Right kidney (tissue), 1 donor: Measurements from ENCODE around the gene CHST11.

Experiments used
- DNase-seq: peaks from one replicate; pipeline ENCODE4 v3.0.0-alpha.2; 2016

Gene CHST11

DNA sequence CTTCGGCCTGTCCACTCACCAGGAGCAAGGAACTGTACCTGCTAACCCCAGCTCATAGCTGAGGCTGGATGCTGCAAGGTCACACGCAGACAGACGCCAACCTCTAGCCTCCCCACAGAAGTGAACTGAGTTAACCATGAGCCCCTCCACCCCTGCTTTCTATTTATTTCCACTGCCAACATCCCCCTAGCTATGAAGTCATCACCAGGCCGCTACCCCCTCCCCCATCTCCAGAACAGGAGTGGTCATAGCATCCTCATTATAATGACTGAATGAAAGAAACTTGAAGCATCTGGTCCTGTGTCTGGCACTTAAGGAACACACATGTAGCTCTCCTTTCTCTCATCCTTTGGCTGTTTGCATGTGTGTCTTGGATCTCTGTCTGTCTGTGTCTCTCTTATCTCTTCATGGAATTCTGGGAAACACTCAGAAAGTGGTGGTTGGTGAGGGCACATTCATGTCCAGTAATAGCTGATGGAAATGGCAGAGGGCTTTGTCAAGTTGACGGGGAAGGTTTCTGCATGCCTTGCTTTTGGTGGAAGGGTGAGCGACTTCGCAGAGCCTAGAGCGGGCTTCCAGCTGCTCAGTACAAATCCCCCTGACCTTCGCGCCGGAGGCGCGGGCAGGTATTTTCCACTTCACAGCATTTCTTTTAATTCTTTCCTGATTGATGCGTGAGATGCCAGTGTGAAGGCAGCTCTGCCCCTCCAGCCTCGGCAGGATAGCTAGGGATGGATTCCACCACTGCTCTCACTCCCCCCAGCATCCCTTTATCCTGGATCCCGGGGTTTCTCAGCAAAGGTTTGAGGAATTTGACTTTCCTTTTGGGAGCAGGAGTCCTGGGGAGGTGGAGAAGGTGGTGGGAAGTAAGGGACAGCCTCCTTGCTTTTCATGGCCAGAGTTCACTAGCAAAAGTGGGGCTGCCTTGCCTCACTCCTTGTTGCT, 198.2 kb downstream of the CHST11 start:
- DNase-seq, result no peak

DNA sequence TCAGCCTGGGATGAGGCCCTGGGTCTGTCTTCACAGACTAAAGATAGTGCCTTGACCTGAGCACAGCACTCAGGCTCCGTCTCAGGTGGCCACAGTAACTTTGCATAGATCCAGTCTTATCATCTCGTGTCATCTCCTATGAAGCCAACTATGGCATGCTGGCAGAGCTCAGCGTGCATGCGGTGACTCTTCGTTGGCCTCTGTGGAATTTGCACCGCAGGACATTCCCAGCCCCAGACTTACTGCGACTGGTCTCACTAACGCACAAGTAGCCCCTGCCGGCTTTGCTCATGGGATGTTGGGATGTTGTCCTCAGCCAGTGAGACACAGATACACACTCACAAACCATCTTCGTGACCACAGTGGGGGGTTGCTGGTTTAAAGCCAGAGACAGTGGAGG, 199.6 kb downstream of the CHST11 start:
- no peak for DNase-seq

DNA sequence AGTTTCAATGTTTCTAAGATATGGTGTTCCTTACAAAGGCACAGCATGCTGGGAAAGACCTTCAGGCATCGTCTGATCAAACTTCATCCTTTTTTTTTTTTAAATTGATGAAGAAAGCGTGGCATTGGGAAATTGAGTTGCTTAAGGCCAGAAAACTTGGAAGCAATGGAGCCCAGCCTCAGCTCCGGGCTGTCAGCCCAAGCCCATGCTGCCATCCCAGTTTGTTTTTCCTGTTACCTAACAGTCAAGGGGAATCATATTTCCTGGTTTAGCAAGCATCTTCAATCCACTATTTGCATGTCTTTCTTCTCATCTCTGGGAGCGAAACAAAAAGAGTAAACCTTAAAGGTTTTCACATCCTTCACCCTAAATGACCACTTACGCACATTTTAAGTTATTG, 200.2 kb downstream of the CHST11 start:
- DNase-seq, result no peak

- DNase-seq, result no peak
Measured at GRCh38 chr12:104657726-104658484, 201.2 kb downstream of the CHST11 start.

GRCh38 chr12:104659058-104659457, 202.3 kb downstream of the CHST11 start:
- no peak for DNase-seq

DNA sequence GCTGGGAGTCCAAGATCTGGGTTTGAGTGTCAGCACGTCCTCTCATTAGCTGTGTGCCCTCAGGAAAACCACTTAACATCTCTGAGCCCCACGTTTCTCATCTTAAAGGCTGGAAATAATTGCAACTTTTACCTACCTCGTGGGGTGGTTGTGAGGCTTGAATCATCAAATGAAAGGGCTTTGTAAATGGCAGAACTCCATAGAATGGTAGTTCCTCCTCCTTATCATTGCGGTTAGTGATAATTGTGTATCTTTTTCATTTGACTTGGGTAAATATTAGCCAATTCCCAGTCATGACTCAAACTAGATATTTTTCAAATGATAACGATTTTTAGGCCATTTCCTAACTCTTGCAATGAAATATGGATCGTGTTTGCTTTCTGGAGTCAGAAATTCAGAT, 205.5 kb downstream of the CHST11 start:
- no peak for DNase-seq

- no peak for DNase-seq
Measured at GRCh38 chr12:104662908-104663307, 206.2 kb downstream of the CHST11 start.

DNA sequence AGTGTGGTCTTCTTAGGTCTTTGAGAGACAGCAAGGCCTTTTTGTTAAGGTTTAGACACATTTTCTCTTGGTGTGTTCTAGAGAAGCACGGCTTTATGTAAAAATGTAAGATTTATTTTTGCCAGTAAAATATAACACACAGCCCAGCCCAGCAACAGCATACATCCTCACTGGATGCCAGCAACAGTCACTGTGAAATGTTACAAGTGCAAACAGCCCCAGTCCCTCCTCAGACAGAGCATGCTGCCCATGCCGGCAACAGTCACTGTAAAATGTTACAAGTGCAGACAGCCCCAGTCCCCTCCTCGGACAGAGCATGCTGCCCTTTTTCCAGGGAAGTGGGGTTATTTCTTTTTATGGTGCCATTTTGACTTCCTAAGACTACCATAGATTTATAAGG, 207.6 kb downstream of the CHST11 start:
- no peak for DNase-seq

DNA sequence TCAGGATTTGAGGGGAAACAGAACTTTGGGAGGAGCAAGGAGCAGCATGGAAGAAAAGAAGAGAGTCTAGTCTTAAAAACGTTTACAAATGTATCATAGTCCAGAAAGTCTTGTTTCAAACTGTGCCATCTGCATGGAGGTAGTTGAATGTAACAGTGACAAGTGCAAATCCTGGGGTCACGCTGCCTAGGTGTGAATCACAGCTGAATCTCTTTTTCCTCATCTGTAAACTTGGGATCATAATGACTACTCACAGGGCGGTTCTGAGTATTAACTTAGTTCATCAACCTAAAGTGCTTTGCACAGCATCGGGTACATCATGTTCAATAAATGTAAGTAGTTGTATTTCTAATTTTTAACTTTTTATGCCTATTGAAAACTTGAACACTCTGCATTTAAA, 208.5 kb downstream of the CHST11 start:
- no peak for DNase-seq

- no peak for DNase-seq
Measured at GRCh38 chr12:104667139-104667538, 210.4 kb downstream of the CHST11 start.

GRCh38 chr12:104668274-104668718, 211.5 kb downstream of the CHST11 start:
- peak; percentile 23 for DNase-seq

GRCh38 chr12:104669089-104669721, 212.5 kb downstream of the CHST11 start:
- no peak for DNase-seq

DNA sequence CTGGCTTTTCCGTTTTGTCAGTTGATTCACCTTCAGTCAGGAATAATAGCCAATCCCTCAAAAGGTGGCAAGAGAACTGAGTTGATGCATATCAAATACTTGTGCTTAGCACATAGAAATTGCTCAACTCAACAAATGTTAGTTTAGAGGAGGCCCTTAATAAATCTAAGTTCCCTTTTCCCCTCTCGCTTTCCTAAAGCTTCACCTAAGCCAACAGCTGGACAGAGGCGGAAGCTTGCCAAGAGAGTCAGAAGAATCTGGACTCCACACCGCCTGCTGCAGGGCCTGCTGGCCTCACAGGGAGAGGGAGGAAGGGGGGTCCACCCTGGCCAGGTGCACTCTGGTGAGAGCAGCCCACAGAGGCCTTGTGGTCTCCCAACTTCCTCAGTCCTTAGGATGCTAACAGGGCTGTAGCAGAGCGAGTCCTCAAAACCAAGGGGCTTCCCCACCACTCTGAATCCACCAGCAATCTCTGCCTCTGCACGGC, 213.1 kb downstream of the CHST11 start:
- DNase-seq, result peak; percentile 21

GRCh38 chr12:104670439-104671408, 214.0 kb downstream of the CHST11 start:
- DNase-seq, result no peak

- DNase-seq, result peak; percentile 25
Measured at GRCh38 chr12:104671409-104672095, 214.8 kb downstream of the CHST11 start.

- DNase-seq, result no peak
Measured at GRCh38 chr12:104672096-104672445, 215.3 kb downstream of the CHST11 start.

- no peak for DNase-seq
Measured at GRCh38 chr12:104672501-104673265, 215.9 kb downstream of the CHST11 start.

DNA sequence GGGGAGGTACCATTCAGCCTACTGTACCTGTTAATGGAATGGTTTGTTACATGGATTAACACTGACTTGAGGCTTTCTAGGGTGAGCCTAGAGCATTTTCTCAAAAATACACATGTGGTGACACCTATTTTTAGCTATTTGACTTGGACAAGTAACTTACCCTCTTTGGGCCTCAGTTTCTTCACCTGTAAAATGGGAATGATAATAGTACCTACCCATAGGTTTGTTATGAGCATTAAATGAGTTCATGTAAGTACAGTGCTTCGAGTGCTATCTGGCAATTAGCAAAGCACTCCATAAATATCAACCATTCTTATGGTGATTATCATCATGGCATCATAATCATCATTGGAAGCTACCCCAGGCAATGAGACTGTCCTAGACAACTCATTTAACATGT, 216.5 kb downstream of the CHST11 start:
- no peak for DNase-seq

DNA sequence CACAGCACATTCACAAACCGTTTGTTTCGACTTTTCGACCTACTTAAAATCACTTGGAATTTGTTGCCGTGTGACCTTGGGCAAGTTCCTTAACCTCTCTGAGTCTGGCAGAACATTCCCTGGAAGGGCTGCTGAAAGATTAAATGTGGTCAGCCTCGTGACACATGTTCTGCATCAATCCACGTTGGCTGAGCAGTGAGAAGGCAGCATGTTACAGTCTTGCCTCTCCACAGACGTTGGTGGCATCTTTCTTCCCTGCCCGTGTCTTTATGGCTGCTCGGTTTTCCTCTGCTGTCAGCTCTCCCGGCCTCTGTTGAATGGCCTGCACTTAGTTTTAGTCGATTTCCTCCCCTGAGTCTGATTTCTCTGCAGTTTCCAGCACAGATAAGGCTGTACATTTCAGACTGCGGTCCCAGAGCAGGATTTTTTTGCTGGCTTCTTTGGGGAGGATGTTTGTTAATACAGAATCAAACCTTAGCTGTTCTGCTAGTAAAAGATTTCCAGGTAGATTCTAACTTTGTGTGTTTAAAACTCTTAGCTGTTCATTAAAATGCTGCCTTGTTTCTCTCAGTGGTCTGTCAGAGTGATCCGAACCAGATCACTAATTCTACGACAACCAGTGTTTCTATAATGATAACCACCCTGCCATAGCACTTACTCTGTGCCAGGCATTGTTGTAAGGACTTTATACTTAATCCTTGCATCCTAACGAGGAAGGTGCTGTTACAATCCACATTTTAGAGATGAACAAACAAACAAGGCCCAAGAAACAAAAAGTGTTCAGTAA, 217.1 kb downstream of the CHST11 start:
- DNase-seq, result no peak
